ENCODE data around the gene LRR1. TPM values are rescaled to one million over a fixed set of nuclear protein-coding genes. Genes with fewer than 3 reads are reported as not detected.

LRR1 gene
- total and polyA plus RNA-seq, 4 donors: 3.7 to 23.2 (median 4.1) TPM

DNA sequence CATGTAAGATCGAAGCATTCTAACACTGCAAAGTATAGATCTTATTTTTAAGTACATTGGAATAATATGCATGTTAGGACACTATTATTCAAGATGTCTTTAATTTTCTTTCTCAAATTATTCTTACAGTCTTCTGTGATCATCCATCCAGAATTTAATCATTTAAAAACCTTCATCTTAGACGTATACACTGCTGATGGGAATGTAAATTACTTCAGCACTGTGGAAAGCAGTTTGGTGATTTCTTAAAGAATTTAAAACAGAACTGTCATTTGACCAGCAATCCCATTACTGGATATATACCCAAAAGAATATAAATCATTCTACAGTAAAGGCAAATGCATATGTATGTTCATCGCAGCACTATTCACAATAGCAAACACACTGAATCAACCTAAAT is 9.4 kb upstream of the LRR1 start:
- Histone ChIP-seq H3K4me3 (ENCODE audit: low read depth in 1 of 3, low read length in 3 of 3) (no peak overlapping the region), H3K36me3 (ENCODE audit: control insufficient read depth in 4 of 4, insufficient read depth in 3 of 4, low read depth in 1 of 4, low read length in 3 of 4) (no peaks in the 10 kb centered on the region), H3K4me1 (ENCODE audit: control insufficient read depth in 4 of 4, insufficient read depth in 4 of 4, low read length in 3 of 4) (peaks cover 3 to 13% (median 7%) of the 10 kb centered on the region in 4 donors), H3K9ac (ENCODE audit: low read depth in 1 of 2, low read length in 2 of 2) (no peak overlapping the region), H3K27me3 (ENCODE audit: control insufficient read depth in 4 of 4, insufficient read depth in 4 of 4, low read length in 3 of 4) (no peaks in the 10 kb centered on the region), H3K9me3 (ENCODE audit: control insufficient read depth in 4 of 4, low read length in 3 of 4) (no peaks in the 10 kb centered on the region), H3K27ac (ENCODE audit: low read depth in 1 of 2, low read length in 2 of 2) (no peak overlapping the region)
- TF ChIP-seq, protein P1, sequence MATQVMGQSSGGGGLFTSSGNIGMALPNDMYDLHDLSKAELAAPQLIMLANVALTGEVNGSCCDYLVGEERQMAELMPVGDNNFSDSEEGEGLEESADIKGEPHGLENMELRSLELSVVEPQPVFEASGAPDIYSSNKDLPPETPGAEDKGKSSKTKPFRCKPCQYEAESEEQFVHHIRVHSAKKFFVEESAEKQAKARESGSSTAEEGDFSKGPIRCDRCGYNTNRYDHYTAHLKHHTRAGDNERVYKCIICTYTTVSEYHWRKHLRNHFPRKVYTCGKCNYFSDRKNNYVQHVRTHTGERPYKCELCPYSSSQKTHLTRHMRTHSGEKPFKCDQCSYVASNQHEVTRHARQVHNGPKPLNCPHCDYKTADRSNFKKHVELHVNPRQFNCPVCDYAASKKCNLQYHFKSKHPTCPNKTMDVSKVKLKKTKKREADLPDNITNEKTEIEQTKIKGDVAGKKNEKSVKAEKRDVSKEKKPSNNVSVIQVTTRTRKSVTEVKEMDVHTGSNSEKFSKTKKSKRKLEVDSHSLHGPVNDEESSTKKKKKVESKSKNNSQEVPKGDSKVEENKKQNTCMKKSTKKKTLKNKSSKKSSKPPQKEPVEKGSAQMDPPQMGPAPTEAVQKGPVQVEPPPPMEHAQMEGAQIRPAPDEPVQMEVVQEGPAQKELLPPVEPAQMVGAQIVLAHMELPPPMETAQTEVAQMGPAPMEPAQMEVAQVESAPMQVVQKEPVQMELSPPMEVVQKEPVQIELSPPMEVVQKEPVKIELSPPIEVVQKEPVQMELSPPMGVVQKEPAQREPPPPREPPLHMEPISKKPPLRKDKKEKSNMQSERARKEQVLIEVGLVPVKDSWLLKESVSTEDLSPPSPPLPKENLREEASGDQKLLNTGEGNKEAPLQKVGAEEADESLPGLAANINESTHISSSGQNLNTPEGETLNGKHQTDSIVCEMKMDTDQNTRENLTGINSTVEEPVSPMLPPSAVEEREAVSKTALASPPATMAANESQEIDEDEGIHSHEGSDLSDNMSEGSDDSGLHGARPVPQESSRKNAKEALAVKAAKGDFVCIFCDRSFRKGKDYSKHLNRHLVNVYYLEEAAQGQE (IDR thresholded peaks at IDR 0.05): peak; percentile 82
- TF ChIP-seq TAF1 (conservative IDR thresholded peaks at IDR 0.05) (no peak), ATF3 (IDR thresholded peaks at IDR 0.05) (no peak)
- 95% methylated on average over 3 of the region's 3 CpGs for WGBS
- no peak for DNase-seq (ENCODE audit: low spot score)

DNA sequence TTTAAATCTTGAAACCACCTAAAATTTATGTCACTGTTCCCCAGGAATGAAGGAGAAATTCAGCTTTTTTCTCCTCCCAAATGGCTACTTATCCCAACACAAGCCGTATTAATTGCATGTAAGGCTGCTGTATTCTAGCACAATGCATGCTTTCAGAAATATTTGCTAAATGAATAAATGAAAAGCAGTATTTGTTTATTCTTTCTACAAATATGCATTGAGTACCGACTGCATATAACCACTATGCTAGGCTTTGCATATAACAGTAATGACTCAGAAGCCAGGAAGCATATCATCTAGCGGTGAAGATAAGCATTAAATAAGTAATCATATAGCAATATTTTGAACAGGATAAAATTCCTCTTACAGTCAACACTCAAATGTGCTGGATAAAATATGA is 5.7 kb upstream of the LRR1 start:
- H3K27ac ChIP-seq (ENCODE audit: low read depth in 1 of 2, low read length in 2 of 2): no peak overlapping the region
- DNase-seq (ENCODE audit: low spot score): no peak
- H3K36me3 ChIP-seq (ENCODE audit: control insufficient read depth in 4 of 4, insufficient read depth in 3 of 4, low read depth in 1 of 4, low read length in 3 of 4): no peaks in the 10 kb centered on the region
- H3K9me3 ChIP-seq (ENCODE audit: control insufficient read depth in 4 of 4, low read length in 3 of 4): no peaks in the 10 kb centered on the region
- no peak overlapping the region for H3K9ac ChIP-seq (ENCODE audit: low read depth in 1 of 2, low read length in 2 of 2)
- H3K27me3 ChIP-seq (ENCODE audit: control insufficient read depth in 4 of 4, insufficient read depth in 4 of 4, low read length in 3 of 4): no peaks in the 10 kb centered on the region
- no peak for TF ChIP-seq EGR1 (IDR thresholded peaks at IDR 0.05; ENCODE audit: low read depth in 2 of 2)
- no peak for TF ChIP-seq SP1 (IDR thresholded peaks at IDR 0.05)
- no peak for TF ChIP-seq FOXA1 (IDR thresholded peaks at IDR 0.05)
- no peak for TF ChIP-seq FOXA2 (IDR thresholded peaks at IDR 0.05)
- TF ChIP-seq RXRA (IDR thresholded peaks at IDR 0.05): no peak
- TF ChIP-seq JUND (IDR thresholded peaks at IDR 0.05): no peak
- no peak for TF ChIP-seq MAX (IDR thresholded peaks at IDR 0.05)
- no peak for TF ChIP-seq HNF4A (conservative IDR thresholded peaks at IDR 0.05)
- peaks cover 2 to 25% (median 20%) of the 10 kb centered on the region in 4 donors for H3K4me1 ChIP-seq (ENCODE audit: control insufficient read depth in 4 of 4, insufficient read depth in 4 of 4, low read length in 3 of 4)
- 89% methylated on average over 3 of the region's 3 CpGs for WGBS
- no peak overlapping the region for H3K4me3 ChIP-seq (ENCODE audit: low read depth in 1 of 3, low read length in 3 of 3)

- Histone ChIP-seq H3K27me3 (ENCODE audit: control insufficient read depth in 4 of 4, insufficient read depth in 4 of 4, low read length in 3 of 4) (no peaks in the 10 kb centered on the region), H3K4me3 (ENCODE audit: low read depth in 1 of 3, low read length in 3 of 3) (no peak overlapping the region), H3K9me3 (ENCODE audit: control insufficient read depth in 4 of 4, low read length in 3 of 4) (no peaks in the 10 kb centered on the region), H3K27ac (ENCODE audit: low read depth in 1 of 2, low read length in 2 of 2) (peak overlapping the region; percentile 67 to 69), H3K36me3 (ENCODE audit: control insufficient read depth in 4 of 4, insufficient read depth in 3 of 4, low read depth in 1 of 4, low read length in 3 of 4) (no peaks in the 10 kb centered on the region), H3K9ac (ENCODE audit: low read depth in 1 of 2, low read length in 2 of 2) (no peak overlapping the region), H3K4me1 (ENCODE audit: control insufficient read depth in 4 of 4, insufficient read depth in 4 of 4, low read length in 3 of 4) (peaks cover 2 to 30% (median 23%) of the 10 kb centered on the region in 4 donors)
- 14% methylated on average over 4 of the region's 4 CpGs for WGBS
- DNase-seq (ENCODE audit: low spot score): no peak
- no peak for TF ChIP-seq EGR1 (IDR thresholded peaks at IDR 0.05; ENCODE audit: low read depth in 2 of 2)
- TF ChIP-seq ATF3 (IDR thresholded peaks at IDR 0.05): no peak
- no peak for TF ChIP-seq TAF1 (conservative IDR thresholded peaks at IDR 0.05)
- peak in 1 of 2 donors; percentile 22 for TF ChIP-seq RAD21 (IDR thresholded peaks at IDR 0.05)
- peak; percentile 63 to 73 for TF ChIP-seq RXRA (IDR thresholded peaks at IDR 0.05)
- TF ChIP-seq JUND (IDR thresholded peaks at IDR 0.05): peak in 1 of 2 donors; percentile 49
- peak; percentile 58 to 85 for TF ChIP-seq HNF4A (conservative IDR thresholded peaks at IDR 0.05)
- peak; percentile 52 for TF ChIP-seq MAX (IDR thresholded peaks at IDR 0.05)
- TF ChIP-seq, protein P2, sequence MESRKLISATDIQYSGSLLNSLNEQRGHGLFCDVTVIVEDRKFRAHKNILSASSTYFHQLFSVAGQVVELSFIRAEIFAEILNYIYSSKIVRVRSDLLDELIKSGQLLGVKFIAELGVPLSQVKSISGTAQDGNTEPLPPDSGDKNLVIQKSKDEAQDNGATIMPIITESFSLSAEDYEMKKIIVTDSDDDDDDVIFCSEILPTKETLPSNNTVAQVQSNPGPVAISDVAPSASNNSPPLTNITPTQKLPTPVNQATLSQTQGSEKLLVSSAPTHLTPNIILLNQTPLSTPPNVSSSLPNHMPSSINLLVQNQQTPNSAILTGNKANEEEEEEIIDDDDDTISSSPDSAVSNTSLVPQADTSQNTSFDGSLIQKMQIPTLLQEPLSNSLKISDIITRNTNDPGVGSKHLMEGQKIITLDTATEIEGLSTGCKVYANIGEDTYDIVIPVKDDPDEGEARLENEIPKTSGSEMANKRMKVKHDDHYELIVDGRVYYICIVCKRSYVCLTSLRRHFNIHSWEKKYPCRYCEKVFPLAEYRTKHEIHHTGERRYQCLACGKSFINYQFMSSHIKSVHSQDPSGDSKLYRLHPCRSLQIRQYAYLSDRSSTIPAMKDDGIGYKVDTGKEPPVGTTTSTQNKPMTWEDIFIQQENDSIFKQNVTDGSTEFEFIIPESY (IDR thresholded peaks at IDR 0.05): no peak
- TF ChIP-seq NR2F2 (IDR thresholded peaks at IDR 0.05): no peak
- TF ChIP-seq FOXA1 (IDR thresholded peaks at IDR 0.05): no peak
- peak; percentile 63 for TF ChIP-seq YY1 (IDR thresholded peaks at IDR 0.05)
- no peak for TF ChIP-seq FOXA2 (IDR thresholded peaks at IDR 0.05)
- no peak for TF ChIP-seq SP1 (IDR thresholded peaks at IDR 0.05)
- TF ChIP-seq, protein P1 (IDR thresholded peaks at IDR 0.05): peak; percentile 10
Observed at GRCh38 chr14:49594347-49595091, 4.2 kb upstream of the LRR1 start.
